ENCODE measurements around the gene PPP1R13L. TPM values are rescaled to one million over a fixed set of nuclear protein-coding genes. Genes with fewer than 3 reads are reported as not detected.

PPP1R13L gene
- total RNA-seq, 2 donors from 2014 or later: 10.9 to 52.2 TPM

- Mint-ChIP-seq H3K36me3 (peaks cover 0 to 25% of the 10 kb centered on the region in 2 donors), H3K9me3 (no peaks in the 10 kb centered on the region), H3K27ac (no peak overlapping the region)
- DNase-seq (ENCODE audit: low spot score in 2 of 2) (no peak), ATAC-seq (no peak)
Observed at GRCh38 chr19:45400192-45400591, 4.7 kb downstream of the PPP1R13L start.

- DNase-seq (ENCODE audit: low spot score in 2 of 2): no peak
- peaks cover 0 to 10% of the 10 kb centered on the region in 2 donors for H3K36me3 Mint-ChIP-seq
- H3K27ac Mint-ChIP-seq: no peak overlapping the region
- no peak for ATAC-seq
- no peaks in the 10 kb centered on the region for H3K9me3 Mint-ChIP-seq
Observed at GRCh38 chr19:45395821-45396617, 8.8 kb downstream of the PPP1R13L start.

GRCh38 chr19:45391871-45392665 is 12.8 kb downstream of the PPP1R13L start:
- H3K36me3 Mint-ChIP-seq: peaks cover 0 to 3% of the 10 kb centered on the region in 2 donors
- H3K9me3 Mint-ChIP-seq: no peaks in the 10 kb centered on the region
- H3K27ac Mint-ChIP-seq: no peak overlapping the region
- no peak for ATAC-seq
- no peak for DNase-seq (ENCODE audit: low spot score in 2 of 2)

- ATAC-seq (peak in 1 of 2 donors; percentile 28), DNase-seq (ENCODE audit: low spot score in 2 of 2) (no peak)
- Mint-ChIP-seq H3K27ac (no peak overlapping the region), H3K9me3 (no peaks in the 10 kb centered on the region), H3K36me3 (no peaks in the 10 kb centered on the region)
Observed at GRCh38 chr19:45391346-45391745, 13.5 kb downstream of the PPP1R13L start.

- DNase-seq (ENCODE audit: low spot score in 2 of 2): no peak
- peak in 1 of 2 donors; percentile 41 for ATAC-seq
- no peaks in the 10 kb centered on the region for H3K9me3 Mint-ChIP-seq
- H3K27ac Mint-ChIP-seq: no peak overlapping the region
- peaks cover 0 to 4% of the 10 kb centered on the region in 2 donors for H3K36me3 Mint-ChIP-seq
Observed at GRCh38 chr19:45385392-45386221, 19.3 kb downstream of the PPP1R13L start.

- Mint-ChIP-seq H3K27ac (peak overlapping the region in 1 of 2 donors; percentile 77), H3K36me3 (peaks cover 0 to 4% of the 10 kb centered on the region in 2 donors), H3K9me3 (no peaks in the 10 kb centered on the region)
- ATAC-seq: no peak
- no peak for DNase-seq (ENCODE audit: low spot score in 2 of 2)
Observed at GRCh38 chr19:45382426-45382825, 22.4 kb downstream of the PPP1R13L start.

GRCh38 chr19:45380107-45380506 is 24.8 kb downstream of the PPP1R13L start:
- ATAC-seq (no peak), DNase-seq (ENCODE audit: low spot score in 2 of 2) (no peak)
- Mint-ChIP-seq H3K27ac (no peak overlapping the region), H3K9me3 (no peaks in the 10 kb centered on the region), H3K36me3 (peaks cover 0 to 4% of the 10 kb centered on the region in 2 donors)

GRCh38 chr19:45376045-45376724 is 28.7 kb downstream of the PPP1R13L start:
- DNase-seq (ENCODE audit: low spot score in 2 of 2): no peak
- Mint-ChIP-seq H3K9me3 (no peaks in the 10 kb centered on the region), H3K27ac (peak overlapping the region in 1 of 2 donors; percentile 72), H3K36me3 (no peaks in the 10 kb centered on the region)
- ATAC-seq: no peak

GRCh38 chr19:45370410-45371204 is 34.3 kb downstream of the PPP1R13L start, which contains the start of gene ERCC2:
Gene ERCC2 (minus strand): TSS chr19:45370573. CDS start chr19:45370540, 33 bp downstream.
- peak within 1 kb of the TSS; percentile 94 to 95 for H3K27ac Mint-ChIP-seq
- ATAC-seq (peak; percentile 99), DNase-seq (ENCODE audit: low spot score in 2 of 2) (peak; percentile 100)
- no peaks in the 10 kb centered on the region for H3K36me3 Mint-ChIP-seq
- no peaks in the 10 kb centered on the region for H3K9me3 Mint-ChIP-seq

GRCh38 chr19:45368737-45369340 is 36.0 kb downstream of the PPP1R13L start:
- Mint-ChIP-seq H3K9me3 (no peaks in the 10 kb centered on the region), H3K36me3 (no peaks in the 10 kb centered on the region), H3K27ac (no peak overlapping the region)
- ATAC-seq (no peak), DNase-seq (ENCODE audit: low spot score in 2 of 2) (no peak)

GRCh38 chr19:45368127-45368526 is 36.7 kb downstream of the PPP1R13L start:
- DNase-seq (ENCODE audit: low spot score in 2 of 2) (no peak), ATAC-seq (no peak)
- H3K27ac Mint-ChIP-seq: no peak overlapping the region
- no peaks in the 10 kb centered on the region for H3K36me3 Mint-ChIP-seq
- H3K9me3 Mint-ChIP-seq: no peaks in the 10 kb centered on the region

- DNase-seq (ENCODE audit: low spot score in 2 of 2) (no peak), ATAC-seq (no peak)
- no peaks in the 10 kb centered on the region for H3K9me3 Mint-ChIP-seq
- H3K27ac Mint-ChIP-seq: no peak overlapping the region
- peaks cover 0 to 6% of the 10 kb centered on the region in 2 donors for H3K36me3 Mint-ChIP-seq
Observed at GRCh38 chr19:45364696-45365095, 40.2 kb downstream of the PPP1R13L start.

GRCh38 chr19:45363861-45364459 is 40.9 kb downstream of the PPP1R13L start:
- DNase-seq (ENCODE audit: low spot score in 2 of 2): no peak
- ATAC-seq: no peak
- no peaks in the 10 kb centered on the region for H3K9me3 Mint-ChIP-seq
- H3K27ac Mint-ChIP-seq: no peak overlapping the region
- peaks cover 0 to 6% of the 10 kb centered on the region in 2 donors for H3K36me3 Mint-ChIP-seq

- Mint-ChIP-seq H3K9me3 (no peaks in the 10 kb centered on the region), H3K36me3 (peaks cover 0 to 6% of the 10 kb centered on the region in 2 donors), H3K27ac (no peak overlapping the region)
- ATAC-seq (no peak), DNase-seq (ENCODE audit: low spot score in 2 of 2) (no peak)
Observed at GRCh38 chr19:45362291-45362690, 42.6 kb downstream of the PPP1R13L start.

GRCh38 chr19:45361608-45362007 is 43.3 kb downstream of the PPP1R13L start:
- H3K9me3 Mint-ChIP-seq: no peaks in the 10 kb centered on the region
- H3K36me3 Mint-ChIP-seq: peaks cover 0 to 6% of the 10 kb centered on the region in 2 donors
- no peak for ATAC-seq
- H3K27ac Mint-ChIP-seq: no peak overlapping the region
- no peak for DNase-seq (ENCODE audit: low spot score in 2 of 2)
